ENCODE data around the gene SULT1C2. TPM values are rescaled to one million over a fixed set of nuclear protein-coding genes. Genes with fewer than 3 reads are reported as not detected.

SULT1C2 gene
- total RNA-seq = 1.2 TPM
- long read RNA-seq, partial matches to known transcripts = 0 of 1 reads
- long read RNA-seq, other reads (novel, unspliced or antisense) = 0 of 1 reads

GRCh38 chr2:108288534-108289106 is at the start of gene SULT1C2:
Gene SULT1C2 (plus strand): TSS chr2:108288895. CDS start chr2:108293668, 4,773 bp downstream.
- Histone ChIP-seq H3K4me1 (no peaks in the 10 kb centered on the region), H3K27ac (no peak within 1 kb of the TSS), H3K4me3 (no peak within 1 kb of the TSS), H3K27me3 (ENCODE audit: low read depth) (no peaks in the 10 kb centered on the region), H3K9me3 (no peaks in the 10 kb centered on the region), H3K36me3 (no peaks in the 10 kb centered on the region)
- ATAC-seq (peak; percentile 79 to 83), DNase-seq (no peak)
- intact Hi-C loops (cut with DNase I) = no loop called here
- TF ChIP-seq CTCF (IDR thresholded peaks at IDR 0.05) = no peak

- H3K27ac ChIP-seq = no peak within 1 kb of the TSS
- H3K4me1 ChIP-seq = no peaks in the 10 kb centered on the region
- TF ChIP-seq CTCF (IDR thresholded peaks at IDR 0.05) = no peak
- H3K27me3 ChIP-seq (ENCODE audit: low read depth) = no peaks in the 10 kb centered on the region
- ATAC-seq (no peak), DNase-seq (no peak)
- intact Hi-C loops (cut with DNase I) = no loop called here
- H3K9me3 ChIP-seq = peaks cover 13% of the 10 kb centered on the region
- no peaks in the 10 kb centered on the region for H3K36me3 ChIP-seq
- H3K4me3 ChIP-seq = no peak within 1 kb of the TSS
Observed at GRCh38 chr2:108239786-108240185, 48.9 kb upstream of the SULT1C2 start, which contains the start of gene SULT1C3. Gene SULT1C3 (plus strand): TSS chr2:108239968. CDS start chr2:108247195, 7,227 bp downstream.

GRCh38 chr2:108240966-108241365 is 47.7 kb upstream of the SULT1C2 start:
- intact Hi-C loops (cut with DNase I) = no loop called here
- peaks cover 17% of the 10 kb centered on the region for H3K9me3 ChIP-seq
- no peak overlapping the region for H3K4me3 ChIP-seq
- H3K36me3 ChIP-seq = no peaks in the 10 kb centered on the region
- ATAC-seq (no peak), DNase-seq (no peak)
- TF ChIP-seq CTCF (IDR thresholded peaks at IDR 0.05) = no peak
- H3K4me1 ChIP-seq = no peaks in the 10 kb centered on the region
- no peaks in the 10 kb centered on the region for H3K27me3 ChIP-seq (ENCODE audit: low read depth)
- no peak overlapping the region for H3K27ac ChIP-seq

GRCh38 chr2:108243566-108243965 is 45.1 kb upstream of the SULT1C2 start:
- intact Hi-C loops (cut with DNase I) = no loop called here
- Histone ChIP-seq H3K9me3 (peaks cover 8% of the 10 kb centered on the region), H3K27ac (no peak overlapping the region), H3K36me3 (no peaks in the 10 kb centered on the region), H3K4me1 (no peaks in the 10 kb centered on the region), H3K4me3 (no peak overlapping the region), H3K27me3 (ENCODE audit: low read depth) (no peaks in the 10 kb centered on the region)
- no peak for DNase-seq
- no peak for TF ChIP-seq CTCF (IDR thresholded peaks at IDR 0.05)
- ATAC-seq = no peak

GRCh38 chr2:108244667-108245414 is 43.9 kb upstream of the SULT1C2 start:
- Histone ChIP-seq H3K36me3 (no peaks in the 10 kb centered on the region), H3K4me1 (no peaks in the 10 kb centered on the region), H3K9me3 (peaks cover 8% of the 10 kb centered on the region), H3K27me3 (ENCODE audit: low read depth) (no peaks in the 10 kb centered on the region), H3K27ac (no peak overlapping the region), H3K4me3 (no peak overlapping the region)
- DNase-seq (no peak), ATAC-seq (no peak)
- no peak for TF ChIP-seq CTCF (IDR thresholded peaks at IDR 0.05)
- intact Hi-C loops (cut with DNase I) = no loop called here
